ENCODE data around the gene SERGEF.

SERGEF gene

DNA sequence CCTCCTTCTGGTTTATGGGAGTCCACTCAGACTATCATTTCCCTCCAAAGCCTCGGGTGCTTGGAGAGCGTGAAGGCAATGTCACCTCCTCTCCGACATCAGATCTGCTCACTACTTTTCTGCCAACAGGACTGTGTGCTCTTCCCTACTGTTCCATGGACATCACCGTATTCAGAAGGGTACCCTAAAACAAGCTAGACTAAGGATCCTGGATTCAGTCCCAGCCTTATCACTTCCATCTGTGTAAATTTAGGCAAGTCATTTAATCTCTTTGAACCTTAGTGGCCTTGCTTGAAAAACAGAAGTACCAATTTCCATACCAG is 200.0 kb downstream of the SERGEF start:
- no peak overlapping the region for H3K4me3 ChIP-seq (ENCODE audit: low read length)
- no peak for DNase-seq (ENCODE audit: low read depth)
- TF ChIP-seq, protein P1, sequence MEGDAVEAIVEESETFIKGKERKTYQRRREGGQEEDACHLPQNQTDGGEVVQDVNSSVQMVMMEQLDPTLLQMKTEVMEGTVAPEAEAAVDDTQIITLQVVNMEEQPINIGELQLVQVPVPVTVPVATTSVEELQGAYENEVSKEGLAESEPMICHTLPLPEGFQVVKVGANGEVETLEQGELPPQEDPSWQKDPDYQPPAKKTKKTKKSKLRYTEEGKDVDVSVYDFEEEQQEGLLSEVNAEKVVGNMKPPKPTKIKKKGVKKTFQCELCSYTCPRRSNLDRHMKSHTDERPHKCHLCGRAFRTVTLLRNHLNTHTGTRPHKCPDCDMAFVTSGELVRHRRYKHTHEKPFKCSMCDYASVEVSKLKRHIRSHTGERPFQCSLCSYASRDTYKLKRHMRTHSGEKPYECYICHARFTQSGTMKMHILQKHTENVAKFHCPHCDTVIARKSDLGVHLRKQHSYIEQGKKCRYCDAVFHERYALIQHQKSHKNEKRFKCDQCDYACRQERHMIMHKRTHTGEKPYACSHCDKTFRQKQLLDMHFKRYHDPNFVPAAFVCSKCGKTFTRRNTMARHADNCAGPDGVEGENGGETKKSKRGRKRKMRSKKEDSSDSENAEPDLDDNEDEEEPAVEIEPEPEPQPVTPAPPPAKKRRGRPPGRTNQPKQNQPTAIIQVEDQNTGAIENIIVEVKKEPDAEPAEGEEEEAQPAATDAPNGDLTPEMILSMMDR (conservative IDR thresholded peaks at IDR 0.05; ENCODE audit: low read length): no peak

DNA sequence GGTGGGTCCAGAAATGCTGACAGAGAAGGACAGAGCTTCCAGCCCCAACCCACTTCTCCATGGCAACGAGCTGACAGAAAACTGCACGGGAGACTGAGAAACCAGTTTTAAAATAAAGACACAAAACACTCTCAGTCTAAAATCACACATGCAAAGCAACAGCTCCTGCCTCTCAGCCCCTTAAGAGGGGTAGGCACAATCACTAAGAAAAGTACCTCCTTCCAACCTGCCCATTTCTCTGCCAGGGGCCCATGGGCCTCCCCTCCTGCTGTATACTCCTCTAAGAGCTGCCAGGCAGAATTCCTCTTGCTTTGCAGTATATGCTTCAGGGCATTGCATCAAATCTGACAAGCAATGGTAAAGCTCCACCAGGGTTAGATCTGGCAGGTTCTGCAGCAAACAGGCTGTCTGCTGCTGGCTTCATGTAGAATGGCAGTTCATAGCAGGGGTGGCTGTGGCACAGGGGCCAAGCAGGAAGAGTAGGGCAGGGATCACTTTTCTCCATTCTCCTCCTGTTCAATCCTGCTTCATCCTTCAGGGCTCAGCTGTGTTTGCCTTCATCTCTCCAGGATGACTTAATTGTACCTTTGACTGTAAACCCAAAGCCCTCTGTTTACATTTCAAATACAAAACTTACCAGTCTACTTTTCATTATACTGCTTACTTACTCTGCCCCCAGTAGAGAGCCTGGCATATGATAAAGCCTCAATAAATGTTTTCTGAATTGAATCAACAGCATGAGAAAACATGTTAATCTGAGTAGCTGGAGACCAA is 200.6 kb downstream of the SERGEF start:
- no peak overlapping the region for H3K4me3 ChIP-seq (ENCODE audit: low read length)
- TF ChIP-seq, protein P1 (conservative IDR thresholded peaks at IDR 0.05; ENCODE audit: low read length): no peak
- DNase-seq (ENCODE audit: low read depth): no peak

DNA sequence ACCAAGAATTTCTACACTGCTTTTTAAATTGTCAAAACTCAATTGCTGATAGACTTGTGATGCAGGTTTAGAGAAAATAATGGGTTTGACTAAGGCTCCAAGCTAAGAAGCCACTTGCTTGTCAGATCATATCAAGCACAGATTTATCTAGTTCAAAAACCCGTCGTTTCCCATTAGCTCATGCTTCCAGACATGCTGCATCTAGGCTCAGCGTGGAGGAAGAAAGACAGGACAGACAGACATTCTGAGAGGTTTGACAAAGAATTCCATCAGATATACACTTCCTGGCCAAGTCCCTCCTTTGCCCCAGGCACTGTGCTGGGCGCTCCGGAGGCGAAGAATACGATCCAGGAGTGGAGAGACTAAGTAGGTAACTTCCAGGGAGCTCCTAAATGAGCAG is 201.5 kb downstream of the SERGEF start:
- H3K4me3 ChIP-seq (ENCODE audit: low read length): no peak overlapping the region
- TF ChIP-seq, protein P1 (conservative IDR thresholded peaks at IDR 0.05; ENCODE audit: low read length): no peak
- DNase-seq (ENCODE audit: low read depth): no peak

DNA sequence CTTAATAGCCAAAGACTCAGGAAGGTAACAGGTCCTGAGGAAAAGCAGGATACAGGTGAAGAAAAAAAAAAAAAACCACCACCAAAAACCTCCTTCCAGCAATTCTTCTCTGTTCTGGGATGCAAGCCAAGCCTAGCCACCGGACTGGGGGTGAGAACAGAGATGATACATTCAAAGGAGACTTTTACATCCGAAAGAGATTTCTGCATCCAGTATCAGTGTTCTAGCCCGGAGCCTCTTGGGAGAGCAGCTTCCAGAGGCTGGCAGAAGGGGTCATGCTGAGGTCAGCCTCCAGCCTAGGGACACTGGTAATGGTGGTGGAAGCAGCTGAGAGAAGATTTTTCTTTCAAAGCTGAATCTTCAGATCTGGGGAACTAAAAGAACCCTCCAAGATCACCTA is 202.1 kb downstream of the SERGEF start:
- DNase-seq (ENCODE audit: low read depth): peak; percentile 33
- TF ChIP-seq, protein P1 (conservative IDR thresholded peaks at IDR 0.05; ENCODE audit: low read length): no peak
- no peak overlapping the region for H3K4me3 ChIP-seq (ENCODE audit: low read length)

DNA sequence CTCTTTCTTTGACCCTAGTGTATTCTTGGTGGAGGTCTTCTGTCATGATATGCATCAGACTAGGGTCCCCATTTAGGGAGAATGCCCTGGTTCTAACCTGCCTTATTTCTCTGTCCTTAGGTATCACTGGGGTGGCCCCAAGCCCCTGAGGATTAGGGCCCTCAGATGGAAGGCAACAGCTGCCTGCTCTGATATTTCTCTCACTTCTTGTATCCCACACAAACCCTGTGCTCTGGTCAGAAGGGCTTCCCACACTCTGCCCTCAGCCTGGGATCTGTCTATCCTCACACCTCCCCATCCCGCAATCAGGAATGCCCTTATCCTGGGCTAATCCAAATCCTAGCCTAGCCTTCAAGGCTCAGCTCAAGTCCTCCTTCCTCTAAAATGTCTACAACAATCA is 202.8 kb downstream of the SERGEF start:
- H3K4me3 ChIP-seq (ENCODE audit: low read length): no peak overlapping the region
- DNase-seq (ENCODE audit: low read depth): no peak
- TF ChIP-seq, protein P1 (conservative IDR thresholded peaks at IDR 0.05; ENCODE audit: low read length): no peak

DNA sequence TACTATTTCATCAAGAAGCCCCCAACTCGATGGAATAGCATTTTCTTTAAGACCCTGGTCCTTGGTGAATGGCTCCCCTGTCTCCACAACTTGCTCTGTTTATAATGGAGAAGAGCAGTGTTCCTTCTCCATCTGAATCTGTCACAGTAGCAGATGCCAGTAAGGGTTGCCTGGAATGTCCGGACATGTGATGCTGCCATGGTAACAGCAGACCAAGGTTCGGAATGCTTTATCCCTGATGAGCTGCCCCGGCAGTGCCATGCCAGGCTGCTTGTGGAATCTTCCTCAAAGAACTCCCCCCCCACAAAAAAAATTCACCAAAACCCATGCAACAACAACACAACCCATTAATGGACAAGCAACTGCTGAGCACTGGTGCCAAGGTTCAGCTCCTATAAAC is 205.8 kb downstream of the SERGEF start:
- peak; percentile 55 for DNase-seq (ENCODE audit: low read depth)
- no peak overlapping the region for H3K4me3 ChIP-seq (ENCODE audit: low read length)
- TF ChIP-seq, protein P1 (conservative IDR thresholded peaks at IDR 0.05; ENCODE audit: low read length): no peak

DNA sequence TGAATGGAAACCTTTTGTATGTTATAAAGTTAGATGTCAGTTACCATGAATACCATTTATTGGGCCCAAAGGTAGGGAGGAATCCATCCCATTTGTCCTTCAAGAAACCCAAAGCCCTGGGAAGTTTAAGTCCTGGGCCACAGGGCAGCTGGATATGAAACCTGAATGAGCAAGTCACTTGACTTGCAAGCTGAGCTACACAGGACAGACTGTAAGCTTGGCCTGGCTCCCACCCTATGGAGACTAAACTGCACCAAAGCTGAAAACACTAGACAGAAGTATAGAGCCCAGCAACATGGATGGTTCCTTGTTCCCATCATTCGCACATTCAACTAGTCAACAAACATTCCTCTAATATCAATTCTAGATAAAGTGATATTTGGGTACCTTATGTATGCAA is 207.0 kb downstream of the SERGEF start:
- no peak overlapping the region for H3K4me3 ChIP-seq (ENCODE audit: low read length)
- no peak for DNase-seq (ENCODE audit: low read depth)
- TF ChIP-seq, protein P1 (conservative IDR thresholded peaks at IDR 0.05; ENCODE audit: low read length): no peak
